Transverse colon (tissue), 4 donors: ENCODE measurements around the gene FBXO42. TPM values are rescaled to one million over a fixed set of nuclear protein-coding genes. Genes with fewer than 3 reads are reported as not detected.

Experiments used
- DNase-seq: peaks from one replicate; pipeline ENCODE4 v3.0.0-alpha.2; 2019
- H3K27ac ChIP-seq, 4 donors: fragments of 200-600 bp; sonication (generic); 2 replicates each; pipeline ENCODE4 v1.5.1; 2016 to 2018; ENCODE audit warnings: inconsistent platforms in 4 of 4
- H3K27me3 ChIP-seq: fragments of 200-600 bp; sonication (generic); 2 replicates; pipeline ENCODE4 v1.5.1; 2017; ENCODE audit warnings: inconsistent platforms
- H3K36me3 ChIP-seq, 4 donors: fragments of 200-600 bp; sonication (generic); 2 replicates each; pipeline ENCODE4 v1.5.1; 2017 to 2019; ENCODE audit warnings: inconsistent platforms in 4 of 4
- H3K4me1 ChIP-seq, 4 donors: fragments of 200-600 bp; sonication (generic); 2 replicates each; pipeline ENCODE4 v1.5.1; 2017 to 2020; ENCODE audit warnings: inconsistent platforms in 4 of 4
- H3K4me3 ChIP-seq, 4 donors: fragments of 200-600 bp; sonication (generic); 1 replicate in 1 of 4; 2 replicates in 3 of 4; pipeline versions ENCODE4 v1.5.1 to v1.6.1; 2017 to 2019; ENCODE audit warnings: inconsistent platforms in 4 of 4
- H3K9me3 ChIP-seq, 2 donors: fragments of 200-600 bp; sonication (generic); 2 replicates each; pipeline ENCODE4 v1.5.1; 2017 to 2019; ENCODE audit warnings: inconsistent platforms in 2 of 2
- CTCF ChIP-seq, 5 experiments: fragments of 200-600 bp in 3 of 5; fragments of 450-650 bp in 2 of 5; sonication (generic) in 3 of 5; IDR thresholded peaks; 1 replicate in 2 of 5; 2 replicates in 3 of 5; pipeline ENCODE4 v1.5.1; 2016 to 2017; ENCODE audit warnings: antibody characterized with exemption in 5 of 5, inconsistent platforms in 3 of 5, mild to moderate bottlenecking in 2 of 5, moderate library complexity in 1 of 5
- EP300 ChIP-seq: sonication (generic); formaldehyde crosslinking; IDR thresholded peaks from one replicate; pipeline ENCODE4 v1.6.1; 2017; ENCODE audit warnings: antibody characterized with exemption, low read depth
- POLR2A ChIP-seq: fragments of 450-650 bp; IDR thresholded peaks from one replicate; pipeline ENCODE4 v1.6.1; 2016; ENCODE audit warnings: antibody characterized with exemption, mild to moderate bottlenecking, moderate library complexity
- POLR2AphosphoS5 ChIP-seq, 3 donors: sonication (generic); formaldehyde crosslinking; IDR thresholded peaks; one replicate each; pipeline ENCODE4 v1.6.1; 2016; ENCODE audit warnings: antibody characterized with exemption in 3 of 3
- WGBS, 2 donors: methylation state at CpG; one replicate each; pipeline ENCODE4 v1.1.5; 2018; ENCODE audit warnings: low coverage in 1 of 2; 5-methylcytosine and 5-hydroxymethylcytosine counted together
- in situ Hi-C, 4 donors: fragments of 200-750 bp; cut with MboI; loops; one replicate each; pipeline versions ENCODE4 v1.15.0 to v1.15.1; 2017; ENCODE audit warnings: low sequenced_read_pairs in 3 of 4, low pct_ligation_motif_present in 1 of 4, low pct_unique_long_range_greater_than_20kb in 1 of 4
- intact Hi-C: fragments of 100-400 bp; cut with DNase I; formaldehyde crosslinking; loops from one replicate; pipeline ENCODE4 v1.15.1; 2023; ENCODE audit warnings: low total_unique reads
- small RNA-seq, 4 donors: library from RNA; depleted of rRNA; stranded (forward); fragments of <200 nt; gene quantifications; one replicate each; pipeline ENCODE3, GENCODE V24; 2016
- total RNA-seq, 4 donors: library from RNA; depleted of rRNA; stranded (reverse); fragments of >200 nt; gene quantifications; one replicate each; pipeline ENCODE4 v1.1.0, GENCODE V29; 2016

The FBXO42 gene
- total RNA-seq, 4 donors from 2014 or later, result 15.7 to 25.4 (median 18.8) TPM

- 88 to 89% methylated on average over 4 of the region's 4 CpGs for WGBS, 2 donors
- Histone ChIP-seq H3K4me3 (no peak overlapping the region), H3K4me1 (no peaks in the 10 kb centered on the region), H3K9me3 (no peaks in the 10 kb centered on the region), H3K27me3 (no peaks in the 10 kb centered on the region), H3K27ac (no peak overlapping the region), H3K36me3 (no peaks in the 10 kb centered on the region)
- DNase-seq, result no peak
- in situ Hi-C loops (loop anchor here in 1 of 4 donors (25.0 kb wide), 1 partner anchor 163 kb away; the partner anchor contains the start of genes FBXO42 and SZRD1), intact Hi-C loops (no loop called here)
- TF ChIP-seq CTCF (IDR thresholded peaks at IDR 0.05) (no peak), POLR2A (no peak), POLR2AphosphoS5 (IDR thresholded peaks at IDR 0.05) (no peak), EP300 (no peak)
Measured at GRCh38 chr1:16199700-16200099, 152.6 kb downstream of the FBXO42 start.

GRCh38 chr1:16199157-16199501 is 153.2 kb downstream of the FBXO42 start:
- intact Hi-C loops (no loop called here), in situ Hi-C loops (no loop called here)
- Histone ChIP-seq H3K36me3 (no peaks in the 10 kb centered on the region), H3K27ac (no peak overlapping the region), H3K9me3 (no peaks in the 10 kb centered on the region), H3K27me3 (no peaks in the 10 kb centered on the region), H3K4me1 (no peaks in the 10 kb centered on the region), H3K4me3 (no peak overlapping the region)
- WGBS, 2 donors, result 53% methylated on average over 1 of the region's 1 CpG; no CpG with 5 or more reads in 1 of the 2 donors
- DNase-seq, result no peak
- TF ChIP-seq POLR2A (no peak), CTCF (IDR thresholded peaks at IDR 0.05) (no peak), POLR2AphosphoS5 (IDR thresholded peaks at IDR 0.05) (no peak), EP300 (no peak)

GRCh38 chr1:16198444-16199156 is 153.7 kb downstream of the FBXO42 start:
- H3K27ac ChIP-seq, result no peak overlapping the region
- H3K4me1 ChIP-seq, result no peaks in the 10 kb centered on the region
- DNase-seq, result no peak
- H3K9me3 ChIP-seq, result no peaks in the 10 kb centered on the region
- H3K27me3 ChIP-seq, result no peaks in the 10 kb centered on the region
- in situ Hi-C loops, result no loop called here
- intact Hi-C loops, result no loop called here
- no peaks in the 10 kb centered on the region for H3K36me3 ChIP-seq
- no peak for TF ChIP-seq CTCF (IDR thresholded peaks at IDR 0.05)
- TF ChIP-seq EP300, result no peak
- TF ChIP-seq POLR2A, result no peak
- no peak for TF ChIP-seq POLR2AphosphoS5 (IDR thresholded peaks at IDR 0.05)
- WGBS, 2 donors, result 96% methylated on average over 8 of the region's 8 CpGs; no CpG with 5 or more reads in 1 of the 2 donors
- H3K4me3 ChIP-seq, result no peak overlapping the region

- Histone ChIP-seq H3K4me1 (no peaks in the 10 kb centered on the region), H3K27me3 (no peaks in the 10 kb centered on the region), H3K36me3 (no peaks in the 10 kb centered on the region), H3K27ac (no peak overlapping the region), H3K9me3 (no peaks in the 10 kb centered on the region), H3K4me3 (no peak overlapping the region)
- WGBS, 2 donors, result 65% methylated on average over 3 of the region's 3 CpGs; no CpG with 5 or more reads in 1 of the 2 donors
- DNase-seq, result no peak
- in situ Hi-C loops, result no loop called here
- TF ChIP-seq CTCF (IDR thresholded peaks at IDR 0.05), result no peak
- no peak for TF ChIP-seq EP300
- no peak for TF ChIP-seq POLR2AphosphoS5 (IDR thresholded peaks at IDR 0.05)
- intact Hi-C loops, result no loop called here
Measured at GRCh38 chr1:16196874-16197273, 155.4 kb downstream of the FBXO42 start.

Small RNA genes lying within 50 kb of the gene (small RNA-seq; reads per million reads assigned to genes)
- gene MT1XP1, result 0 reads per million in 4 donors

Other genes starting within 250 kb of the FBXO42 start
- gene EPHA2, start 196.4 kb downstream of the FBXO42 start, total RNA-seq, result 10 to 100 TPM in 3 of 4 donors, 1 to 10 TPM in 1; 2.6 to 68.8 (median 30.5) TPM
- gene ARHGEF19, start 139.8 kb downstream of the FBXO42 start, total RNA-seq, result 10 to 100 TPM in 2 of 4 donors, 1 to 10 TPM in 2; 5.7 to 46.8 (median 10.8) TPM
- gene CPLANE2, start 115.3 kb downstream of the FBXO42 start, total RNA-seq, result 10 to 100 TPM in 1 of 4 donors, 1 to 10 TPM in 2, under 1 TPM in 1; 0.60 to 12.3 (median 4.3) TPM
- 10 to 100 TPM; 54.6 to 66.8 (median 61.7) TPM for gene SZRD1, start 14.8 kb upstream of the FBXO42 start, total RNA-seq
- not detected for gene SPATA21, start 84.9 kb upstream of the FBXO42 start, total RNA-seq
- gene NECAP2, start 88.2 kb upstream of the FBXO42 start, total RNA-seq, result 10 to 100 TPM; 34.4 to 58.2 (median 52.4) TPM
- gene RNU1-1, start 161.8 kb upstream of the FBXO42 start, total RNA-seq, result under 1 TPM in 3 of 4 donors, not detected in 1; under 0.01 TPM